GM23338 (cell line): ENCODE data around the gene ELOB. TPM values are rescaled to one million over a fixed set of nuclear protein-coding genes. Genes with fewer than 3 reads are reported as not detected.

Experiments
- ATAC-seq: fragments of 200-7000 bp; cut with Tn5 transposase; 3 replicates; pipeline ENCODE4 v1.9.1; 2020
- DNase-seq: peaks from one replicate; pipeline ENCODE4 v3.0.0-alpha.2; 2015; ENCODE audit warnings: low spot score
- H2AFZ ChIP-seq: fragments of 200-600 bp; sonication (generic); 2 replicates; pipeline ENCODE4 v1.8.0; 2016; ENCODE audit warnings: antibody characterized with exemption, mild to moderate bottlenecking, moderate library complexity
- H3F3A ChIP-seq: fragments of 200-600 bp; sonication (generic); replicated peaks from 2 replicates; pipeline ENCODE4 v1.8.0; 2017; ENCODE audit warnings: antibody characterized with exemption, mixed run types, low read depth
- H3K27ac ChIP-seq: fragments of 200-600 bp; sonication (generic); 2 replicates; pipeline ENCODE4 v1.6.1; 2016; ENCODE audit warnings: low read depth
- H3K27me3 ChIP-seq: fragments of 200-600 bp; sonication (generic); 2 replicates; pipeline ENCODE4 v1.8.0; 2016; ENCODE audit warnings: mild to moderate bottlenecking, mixed run types, moderate library complexity; ENCODE audit not compliant: insufficient read depth
- H3K36me3 ChIP-seq: fragments of 200-600 bp; sonication (generic); 2 replicates; pipeline ENCODE4 v1.8.0; 2016; ENCODE audit warnings: mild to moderate bottlenecking; ENCODE audit not compliant: insufficient read depth
- H3K4me1 ChIP-seq: fragments of 200-600 bp; sonication (generic); 2 replicates; pipeline ENCODE4 v1.8.0; 2016; ENCODE audit warnings: mild to moderate bottlenecking, moderate library complexity; ENCODE audit not compliant: insufficient read depth
- H3K4me2 ChIP-seq: fragments of 200-600 bp; sonication (generic); 2 replicates; pipeline ENCODE4 v1.7.1; 2017; ENCODE audit warnings: mixed run types
- H3K4me3 ChIP-seq: fragments of 200-600 bp; sonication (generic); 2 replicates; pipeline ENCODE4 v1.6.1; 2016; ENCODE audit warnings: mixed run types
- H3K79me2 ChIP-seq: fragments of 200-600 bp; sonication (generic); replicated peaks from 2 replicates; pipeline ENCODE4 v1.8.0; 2017; ENCODE audit warnings: mild to moderate bottlenecking; ENCODE audit not compliant: insufficient read depth
- H3K9me2 ChIP-seq: fragments of 200-600 bp; sonication (generic); 2 replicates; pipeline ENCODE4 v1.8.0; 2017; ENCODE audit not compliant: insufficient read depth
- H4K20me1 ChIP-seq: fragments of 200-600 bp; sonication (generic); replicated peaks from 2 replicates; pipeline ENCODE4 v1.8.0; 2017; ENCODE audit warnings: mild to moderate bottlenecking; ENCODE audit not compliant: insufficient read depth
- H3K27ac Mint-ChIP-seq: 2 replicates; pipeline ENCODE4 v1.8.0; 2020; ENCODE audit warnings: inconsistent platforms, mild to moderate bottlenecking, moderate library complexity, mixed read lengths
- H3K27me3 Mint-ChIP-seq: 3 replicates; pipeline ENCODE4 v1.8.0; 2022; ENCODE audit warnings: low read depth, mild to moderate bottlenecking, moderate library complexity, mixed read lengths, inconsistent platforms; ENCODE audit not compliant: insufficient read depth, poor library complexity
- H3K36me3 Mint-ChIP-seq: 3 replicates; pipeline ENCODE4 v1.8.0; 2021; ENCODE audit warnings: low read depth, mild to moderate bottlenecking, inconsistent platforms, moderate library complexity, mixed read lengths
- H3K4me1 Mint-ChIP-seq: 3 replicates; pipeline ENCODE4 v1.8.0; 2020; ENCODE audit warnings: mild to moderate bottlenecking, inconsistent platforms, mixed read lengths
- H3K4me3 Mint-ChIP-seq: 3 replicates; pipeline ENCODE4 v1.8.0; 2021; ENCODE audit warnings: moderate library complexity, mild to moderate bottlenecking, inconsistent platforms, mixed read lengths
- H3K9me3 Mint-ChIP-seq: 3 replicates; pipeline ENCODE4 v1.8.0; 2020; ENCODE audit warnings: moderate library complexity, mild to moderate bottlenecking, inconsistent platforms, mixed read lengths
- EZH2phosphoT487 ChIP-seq: fragments of 200-600 bp; sonication (generic); IDR thresholded peaks from one replicate; pipeline ENCODE4 v1.8.1; 2018; ENCODE audit warnings: antibody characterized with exemption; ENCODE audit not compliant: unreplicated experiment
- NANOG ChIP-seq: IDR thresholded peaks from 2 replicates; pipeline ENCODE4 v1.6.1; 2016; ENCODE audit warnings: antibody characterized with exemption, borderline replicate concordance
- ZNF462 ChIP-seq: fragments of 250-450 bp; sonication (Bioruptor Pico); IDR thresholded peaks from 2 replicates; pipeline ENCODE4 v1.5.0; 2020; ENCODE audit warnings: mild to moderate bottlenecking, moderate library complexity
- polyA plus RNA-seq: library from polyadenylated mRNA; unstranded; fragments of >200 nt; fragmentation: Nextera tagmentation; extraction: Ambion mirVana; gene quantifications from 2 replicates; pipeline ENCODE4 v1.2.1, GENCODE V29; 2016
- total RNA-seq: library from RNA; depleted of rRNA; stranded (reverse); fragments of >200 nt; shearing (Covaris generic); gene quantifications from 2 replicates; pipeline ENCODE4 v1.2.3, GENCODE V29; 2014

ELOB gene
- total and polyA plus RNA-seq, 2 experiments from 2014 or later, result 278 to 756 TPM

DNA sequence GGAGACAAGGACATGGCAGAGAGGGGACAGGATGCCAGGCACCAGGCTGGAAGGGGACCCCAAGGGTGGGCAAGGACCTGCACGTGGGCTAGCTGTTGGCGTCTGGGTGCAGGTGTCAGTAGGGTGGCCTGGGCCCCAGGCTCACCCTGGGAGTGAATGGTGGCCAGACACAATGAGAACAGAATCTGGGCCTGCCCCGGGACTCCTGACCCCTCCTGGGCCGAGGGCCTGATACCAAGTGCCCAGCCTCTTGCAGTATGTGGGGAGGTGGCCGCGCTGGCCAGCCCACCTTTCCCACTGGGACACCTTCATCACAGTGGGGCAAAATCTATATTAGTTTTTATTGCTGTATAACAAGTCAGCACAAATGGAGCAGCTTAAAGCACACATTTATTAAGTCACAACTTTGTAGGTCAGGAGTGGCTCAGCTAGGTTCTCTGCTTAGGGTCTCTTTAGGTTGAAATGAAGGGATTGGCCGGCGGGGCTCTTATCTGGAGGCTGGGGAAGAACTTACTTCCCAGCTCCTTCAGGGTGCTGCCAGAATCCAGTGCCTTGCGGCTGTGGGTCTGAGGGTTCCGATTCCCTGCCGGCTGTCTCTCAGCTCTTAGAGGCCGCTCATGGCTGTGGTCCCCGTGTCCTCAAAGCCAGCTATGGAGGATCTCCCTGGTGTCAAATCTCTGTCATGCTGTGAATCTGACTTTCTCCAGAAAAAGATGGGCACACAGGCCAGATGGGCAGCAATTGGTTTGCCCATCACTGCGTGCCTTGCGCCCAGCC is 6.7 kb upstream of the ELOB start:
- Mint-ChIP-seq H3K27ac (no peak overlapping the region), H3K27me3 (peaks cover 42% of the 10 kb centered on the region), H3K9me3 (no peaks in the 10 kb centered on the region; the same call in 2 of the 3 replicates), H3K36me3 (no peaks in the 10 kb centered on the region), H3K4me1 (peaks cover 10% of the 10 kb centered on the region), H3K4me3 (no peak overlapping the region)
- H3F3A ChIP-seq, result 0 out of 2 replicates have a peak, but pooled peaks cover 3% of the 10 kb centered on the region
- DNase-seq (no peak), ATAC-seq (no peak)
- H3K27me3 ChIP-seq, result peaks cover 29% of the 10 kb centered on the region
- H3K27ac ChIP-seq, result no peak overlapping the region
- no peaks in the 10 kb centered on the region for H4K20me1 ChIP-seq
- no peak overlapping the region for H3K4me2 ChIP-seq
- no peak overlapping the region for H2AFZ ChIP-seq
- H3K9me2 ChIP-seq, result no peaks in the 10 kb centered on the region
- peaks cover 1% of the 10 kb centered on the region; the same call in 1 of the 2 replicates for H3K4me1 ChIP-seq
- no peaks in the 10 kb centered on the region for H3K79me2 ChIP-seq
- no peaks in the 10 kb centered on the region for H3K36me3 ChIP-seq
- no peak for TF ChIP-seq ZNF462
- no peak for TF ChIP-seq EZH2phosphoT487
- no peak for TF ChIP-seq NANOG
- H3K4me3 ChIP-seq, result no peak overlapping the region
